Right atrium auricular region (tissue), 2 donors: Measurements from ENCODE around the gene ACTG1. TPM values are rescaled to one million over a fixed set of nuclear protein-coding genes. Genes with fewer than 3 reads are reported as not detected.

ENCODE experiments used
- DNase-seq: peaks from one replicate; pipeline ENCODE4 v3.0.0-alpha.2; 2019; ENCODE audit warnings: low spot score
- H3K27ac ChIP-seq, 2 donors: fragments of 200-600 bp; sonication (generic); 1 replicate in 1 of 2; 2 replicates in 1 of 2; pipeline ENCODE4 v1.5.1; 2016 to 2019
- H3K27me3 ChIP-seq, 2 donors: fragments of 200-600 bp; sonication (generic); one replicate each; pipeline versions ENCODE4 v1.5.1 to v1.6.0; 2017 to 2019
- H3K36me3 ChIP-seq: fragments of 200-600 bp; sonication (generic); one replicate; pipeline ENCODE4 v1.5.1; 2016
- H3K4me1 ChIP-seq, 2 donors: fragments of 200-600 bp; sonication (generic); one replicate each; pipeline versions ENCODE4 v1.5.1 to v1.6.0; 2017 to 2019
- H3K4me3 ChIP-seq, 2 donors: fragments of 200-600 bp; sonication (generic); 1 replicate in 1 of 2; 2 replicates in 1 of 2; pipeline ENCODE4 v1.5.1; 2017 to 2019; ENCODE audit warnings: mild to moderate bottlenecking in 1 of 2, moderate library complexity in 1 of 2
- H3K9me3 ChIP-seq, 2 donors: fragments of 200-600 bp; sonication (generic); one replicate each; pipeline ENCODE4 v1.5.1; 2019
- CTCF ChIP-seq, 2 donors: fragments of 200-600 bp; sonication (generic); IDR thresholded peaks; one replicate each; pipeline ENCODE4 v1.5.1; 2019; ENCODE audit warnings: antibody characterized with exemption in 2 of 2
- total RNA-seq, 2 donors: library from RNA; depleted of rRNA; stranded (reverse); fragments of >200 nt; gene quantifications; one replicate each; pipeline ENCODE4 v1.1.0, GENCODE V29; 2016

Gene ACTG1
- total RNA-seq, 2 donors from 2014 or later, result 1,076 to 1,610 TPM

- no peak for TF ChIP-seq CTCF (IDR thresholded peaks at IDR 0.05)
Measured at GRCh38 chr17:81465910-81466309, 46.7 kb downstream of the ACTG1 start.

GRCh38 chr17:81464586-81464985 is 48.0 kb downstream of the ACTG1 start:
- Histone ChIP-seq H3K4me3 (no peak overlapping the region), H3K27me3 (no peaks in the 10 kb centered on the region), H3K36me3 (peaks cover 17% of the 10 kb centered on the region), H3K27ac (no peak overlapping the region), H3K4me1 (peaks cover 0 to 5% of the 10 kb centered on the region in 2 donors), H3K9me3 (no peaks in the 10 kb centered on the region)
- no peak for DNase-seq
- TF ChIP-seq CTCF (IDR thresholded peaks at IDR 0.05), result no peak

More at GRCh38 chr17:81465910-81466309, 46.7 kb downstream of the ACTG1 start:
- no peaks in the 10 kb centered on the region for H3K27me3 ChIP-seq
- no peak for DNase-seq
- peaks cover 0 to 8% of the 10 kb centered on the region in 2 donors for H3K4me1 ChIP-seq
- no peak overlapping the region for H3K4me3 ChIP-seq
- peaks cover 9% of the 10 kb centered on the region for H3K36me3 ChIP-seq
- H3K27ac ChIP-seq, result no peak overlapping the region
- no peaks in the 10 kb centered on the region for H3K9me3 ChIP-seq

- DNase-seq, result no peak
- no peak for TF ChIP-seq CTCF (IDR thresholded peaks at IDR 0.05)
- no peaks in the 10 kb centered on the region for H3K27me3 ChIP-seq
- no peaks in the 10 kb centered on the region for H3K9me3 ChIP-seq
- H3K4me3 ChIP-seq, result no peak overlapping the region
- peaks cover 17% of the 10 kb centered on the region for H3K36me3 ChIP-seq
- peaks cover 0 to 9% of the 10 kb centered on the region in 2 donors for H3K4me1 ChIP-seq
- H3K27ac ChIP-seq, result no peak overlapping the region
Measured at GRCh38 chr17:81463506-81463905, 49.1 kb downstream of the ACTG1 start.

GRCh38 chr17:81462506-81463125 is 50.0 kb downstream of the ACTG1 start:
- H3K36me3 ChIP-seq, result peaks cover 17% of the 10 kb centered on the region
- no peak for DNase-seq

GRCh38 chr17:81461607-81462500 is 50.7 kb downstream of the ACTG1 start:
- DNase-seq, result no peak
- no peak overlapping the region for H3K27ac ChIP-seq
- H3K4me3 ChIP-seq, result no peak overlapping the region
- peaks cover 17% of the 10 kb centered on the region for H3K36me3 ChIP-seq
- no peaks in the 10 kb centered on the region for H3K27me3 ChIP-seq
- no peaks in the 10 kb centered on the region for H3K9me3 ChIP-seq
- H3K4me1 ChIP-seq, result peaks cover 0 to 12% of the 10 kb centered on the region in 2 donors
- no peak for TF ChIP-seq CTCF (IDR thresholded peaks at IDR 0.05)

More at GRCh38 chr17:81462506-81463125, 50.0 kb downstream of the ACTG1 start:
- H3K27me3 ChIP-seq, result no peaks in the 10 kb centered on the region
- H3K9me3 ChIP-seq, result no peaks in the 10 kb centered on the region
- H3K4me3 ChIP-seq, result no peak overlapping the region
- no peak for TF ChIP-seq CTCF (IDR thresholded peaks at IDR 0.05)
- H3K4me1 ChIP-seq, result peaks cover 0 to 12% of the 10 kb centered on the region in 2 donors
- H3K27ac ChIP-seq, result no peak overlapping the region
